GM12878 (cell line): ENCODE results near the gene FBXL14. TPM values are rescaled to one million over a fixed set of nuclear protein-coding genes. Genes with fewer than 3 reads are reported as not detected.

Experiments used
- ASH2L ChIP-seq: fragments of 300-600, 200-600 bp; sonication (generic); IDR thresholded peaks from 2 replicates; pipeline ENCODE4 v1.6.1; 2017; ENCODE audit warnings: low read depth, mild to moderate bottlenecking, borderline replicate concordance
- CBX5 ChIP-seq: sonication (generic); IDR thresholded peaks from 2 replicates; pipeline ENCODE4 v1.6.1; 2016; ENCODE audit warnings: low read depth, moderate library complexity, mild to moderate bottlenecking, inconsistent platforms
- ESRRA ChIP-seq: IDR thresholded peaks from 2 replicates; pipeline ENCODE4 v1.6.1; 2012; ENCODE audit warnings: mild to moderate bottlenecking, low read length, improper control_type of control experiment
- FOXM1 ChIP-seq: IDR thresholded peaks from 2 replicates; pipeline ENCODE4 v1.6.1; 2012; ENCODE audit warnings: low read depth, mild to moderate bottlenecking, inconsistent platforms, low read length, moderate library complexity
- IKZF2 ChIP-seq, 2 experiments: fragments of 450-650 bp; IDR thresholded peaks; 2 replicates each; pipeline ENCODE4 v1.6.1; 2017; ENCODE audit warnings: mild to moderate bottlenecking in 2 of 2, moderate library complexity in 2 of 2
- IRF5 ChIP-seq: fragments of 450-650 bp; IDR thresholded peaks from 2 replicates; pipeline ENCODE4 v1.6.1; 2017; ENCODE audit warnings: borderline replicate concordance
- JUNB ChIP-seq: IDR thresholded peaks from 2 replicates; pipeline ENCODE4 v1.6.1; 2016; ENCODE audit warnings: antibody characterized with exemption, mild to moderate bottlenecking
- KLF5 ChIP-seq: fragments of 450-650 bp; IDR thresholded peaks from 2 replicates; pipeline ENCODE4 v1.6.1; 2014; ENCODE audit warnings: mild to moderate bottlenecking; ENCODE audit not compliant: partially characterized antibody
- MYC ChIP-seq: IDR thresholded peaks from 2 replicates; pipeline ENCODE4 v1.6.1; 2011; ENCODE audit warnings: mild to moderate bottlenecking, low read length, moderate library complexity, inconsistent platforms; ENCODE audit not compliant: insufficient read depth, insufficient replicate concordance, insufficient read length, severe bottlenecking
- NR2C1 ChIP-seq: fragments of 450-650 bp; IDR thresholded peaks from 2 replicates; pipeline ENCODE4 v1.6.1; 2017; ENCODE audit warnings: antibody characterized with exemption, mild to moderate bottlenecking, moderate library complexity
- RB1 ChIP-seq: fragments of 450-650 bp; formaldehyde crosslinking; IDR thresholded peaks from 2 replicates; pipeline ENCODE4 v1.6.1; 2017; ENCODE audit warnings: mild to moderate bottlenecking, borderline replicate concordance
- RCOR1 ChIP-seq: conservative IDR thresholded peaks from 2 replicates; pipeline ENCODE4 v1.6.1; 2012; ENCODE audit warnings: low read depth, low read length, improper control_type of control experiment
- RELA ChIP-seq: fragments of 450-650 bp; IDR thresholded peaks from 2 replicates; pipeline ENCODE4 v1.8.0; 2014; ENCODE audit warnings: borderline replicate concordance; ENCODE audit not compliant: partially characterized antibody
- SMAD1 ChIP-seq: fragments of 450-650 bp; IDR thresholded peaks from 2 replicates; pipeline ENCODE4 v1.6.1; 2018; ENCODE audit warnings: mild to moderate bottlenecking, low read depth; ENCODE audit not compliant: partially characterized antibody
- SP1 ChIP-seq: IDR thresholded peaks from one replicate; pipeline ENCODE4 v1.6.1; 2011; ENCODE audit warnings: low read depth, low read length
- SREBF2 ChIP-seq: IDR thresholded peaks from 2 replicates; pipeline ENCODE4 v1.6.1; 2012; ENCODE audit warnings: mild to moderate bottlenecking, low read length
- TBL1XR1 ChIP-seq: IDR thresholded peaks from 2 replicates; pipeline ENCODE4 v1.6.1; 2012; ENCODE audit warnings: low read depth, low read length, improper control_type of control experiment
- ZBTB33 ChIP-seq: fragments of 450-650 bp; IDR thresholded peaks from 2 replicates; pipeline ENCODE4 v1.6.1; 2017; ENCODE audit warnings: mild to moderate bottlenecking
- ZNF207 ChIP-seq: fragments of 450-650 bp; IDR thresholded peaks from 2 replicates; pipeline ENCODE4 v1.6.1; 2014; ENCODE audit warnings: antibody characterized with exemption, mild to moderate bottlenecking, borderline replicate concordance
- ZNF622 ChIP-seq: fragments of 450-650 bp; IDR thresholded peaks from 2 replicates; pipeline ENCODE4 v1.6.1; 2017; ENCODE audit warnings: mild to moderate bottlenecking, inconsistent platforms
- ZZZ3 ChIP-seq: IDR thresholded peaks from 2 replicates; pipeline ENCODE4 v1.6.1; 2011; ENCODE audit warnings: low read depth; ENCODE audit not compliant: control insufficient read depth, insufficient read length
- polyA plus RNA-seq, 11 experiments: library from polyadenylated mRNA; depleted of rRNA in 4 of 11; unstranded in 6 of 11; stranded (reverse) in 5 of 11; fragments of >200 nt; fragmentation: Nextera tagmentation in 4 of 11; fragmentation: Illumina TruSeq in 1 of 11; extraction: Ambion mirVana in 4 of 11; extraction: Trizol in 1 of 11; gene quantifications; 1 replicate in 1 of 11; 2 replicates in 10 of 11; pipeline versions ENCODE4 v1.2.1 to v1.2.3, GENCODE V29; 2011 to 2016; ENCODE audit warnings: inconsistent platforms in 2 of 11, missing spikeins in 2 of 11, low read depth in 1 of 11
- total RNA-seq, 4 experiments: library from RNA; depleted of rRNA in 3 of 4; stranded (reverse); fragments of >200 nt in 3 of 4; fragmentation: Illumina TruSeq in 1 of 4; extraction: Trizol in 1 of 4; gene quantifications; 2 replicates each; pipeline versions ENCODE4 v1.2.1 to v1.2.3, GENCODE V29; 2013 to 2021
- TF ChIP-seq, protein P1 (sequence below): IDR thresholded peaks from 2 replicates; pipeline ENCODE4 v1.6.1; 2011; ENCODE audit warnings: borderline replicate concordance, low read depth, mild to moderate bottlenecking, moderate library complexity, mixed read lengths, low read length; ENCODE audit not compliant: insufficient read depth; ENCODE audit errors: extremely low read length
- TF ChIP-seq, protein P2 (sequence below): fragments of 450-650 bp; IDR thresholded peaks from 2 replicates; pipeline ENCODE4 v1.6.1; 2016; ENCODE audit warnings: mild to moderate bottlenecking

Gene FBXL14
- total and polyA plus RNA-seq, 10 of the 15 experiments (the other 5 are each of a cell fraction or from before 2014, with no cell fraction given): 0.44 to 19.0 (median 2.9) TPM

DNA sequence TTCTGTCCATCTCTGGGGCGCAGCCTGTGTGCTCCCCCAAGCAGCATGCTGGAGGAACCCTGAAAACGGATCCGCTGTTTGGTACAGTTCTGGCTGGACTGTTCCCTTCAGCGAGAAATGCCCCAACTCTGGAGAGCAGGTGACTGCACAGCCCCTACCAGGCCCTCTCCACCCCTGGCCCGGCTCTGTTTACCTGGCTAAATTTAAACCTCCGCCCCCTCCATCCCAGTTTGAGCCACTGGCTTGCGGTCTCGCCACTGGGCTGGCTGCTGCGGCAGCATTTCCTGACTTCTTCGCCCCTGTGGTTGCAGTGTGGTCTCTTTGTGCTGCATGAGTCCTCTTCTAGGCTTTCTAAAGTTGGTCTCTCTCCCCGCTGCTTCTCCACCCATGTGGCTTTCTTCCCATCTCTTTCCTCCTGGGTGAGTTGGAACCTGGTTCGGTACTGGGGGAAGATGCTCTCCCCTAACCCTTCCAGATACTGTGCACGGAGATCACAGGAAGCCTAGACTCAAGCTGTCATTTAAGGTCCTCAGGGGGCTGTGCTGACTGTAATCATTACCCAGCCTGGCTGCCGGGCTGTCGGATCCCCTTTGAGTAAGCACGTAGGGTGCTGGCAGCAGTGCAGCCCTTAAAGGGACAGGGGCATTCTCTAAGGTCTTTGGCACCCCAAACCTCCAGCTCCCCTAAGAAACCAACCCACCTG is 60.6 kb downstream of the FBXL14 start (continued):
- TF ChIP-seq ZBTB33: no peak
- TF ChIP-seq FOXM1: peak; percentile 90
- TF ChIP-seq ASH2L: no peak
- TF ChIP-seq TBL1XR1: peak; percentile 92
- TF ChIP-seq JUNB: peak; percentile 36; the same call in 1 of the 2 replicates
- TF ChIP-seq, protein P1, sequence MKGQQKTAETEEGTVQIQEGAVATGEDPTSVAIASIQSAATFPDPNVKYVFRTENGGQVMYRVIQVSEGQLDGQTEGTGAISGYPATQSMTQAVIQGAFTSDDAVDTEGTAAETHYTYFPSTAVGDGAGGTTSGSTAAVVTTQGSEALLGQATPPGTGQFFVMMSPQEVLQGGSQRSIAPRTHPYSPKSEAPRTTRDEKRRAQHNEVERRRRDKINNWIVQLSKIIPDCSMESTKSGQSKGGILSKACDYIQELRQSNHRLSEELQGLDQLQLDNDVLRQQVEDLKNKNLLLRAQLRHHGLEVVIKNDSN: no peak
- peak; percentile 72 for TF ChIP-seq IRF5
- TF ChIP-seq MYC: no peak
- TF ChIP-seq SREBF2: no peak
- TF ChIP-seq RB1: no peak
- TF ChIP-seq CBX5: 0 out of 2 replicates have a peak, but pooled peaks have one; percentile 77
- TF ChIP-seq, protein P2, sequence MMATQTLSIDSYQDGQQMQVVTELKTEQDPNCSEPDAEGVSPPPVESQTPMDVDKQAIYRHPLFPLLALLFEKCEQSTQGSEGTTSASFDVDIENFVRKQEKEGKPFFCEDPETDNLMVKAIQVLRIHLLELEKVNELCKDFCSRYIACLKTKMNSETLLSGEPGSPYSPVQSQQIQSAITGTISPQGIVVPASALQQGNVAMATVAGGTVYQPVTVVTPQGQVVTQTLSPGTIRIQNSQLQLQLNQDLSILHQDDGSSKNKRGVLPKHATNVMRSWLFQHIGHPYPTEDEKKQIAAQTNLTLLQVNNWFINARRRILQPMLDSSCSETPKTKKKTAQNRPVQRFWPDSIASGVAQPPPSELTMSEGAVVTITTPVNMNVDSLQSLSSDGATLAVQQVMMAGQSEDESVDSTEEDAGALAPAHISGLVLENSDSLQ: peak; percentile 81
- TF ChIP-seq RELA: no peak
- peak; percentile 94 to 95 for TF ChIP-seq IKZF2 (IDR thresholded peaks at IDR 0.05)
- TF ChIP-seq RCOR1: no peak; the same call in 1 of the 2 replicates
- TF ChIP-seq KLF5: no peak
- no peak for TF ChIP-seq NR2C1
- no peak for TF ChIP-seq ZZZ3
- no peak for TF ChIP-seq ZNF622
- no peak for TF ChIP-seq ZNF207
- no peak for TF ChIP-seq SMAD1
- TF ChIP-seq SP1: no peak
- TF ChIP-seq ESRRA: no peak
